Measurements from ENCODE around the gene MAGED2.
"Not testable (repeated sequence)": the region's sequence is repeated elsewhere in the genome, so short reads cannot be mapped to it uniquely, and the experiment has no call there.

MAGED2 gene

GRCh38 chrX:54818221-54818620 lies 10.7 kb downstream of the MAGED2 start:
- DNase-seq (ENCODE audit: low read depth): no peak

- no peak for DNase-seq (ENCODE audit: low read depth)
Measured at GRCh38 chrX:54819201-54819600, 11.7 kb downstream of the MAGED2 start.

- DNase-seq (ENCODE audit: low read depth): no peak
Measured at GRCh38 chrX:54820737-54821136, 13.2 kb downstream of the MAGED2 start.

- no peak for DNase-seq (ENCODE audit: low read depth)
Measured at GRCh38 chrX:54821310-54821709, 13.8 kb downstream of the MAGED2 start.

- DNase-seq (ENCODE audit: low read depth): no peak
Measured at GRCh38 chrX:54824195-54824594, 16.6 kb downstream of the MAGED2 start.

- DNase-seq (ENCODE audit: low read depth): no peak
Measured at GRCh38 chrX:54824722-54825121, 17.2 kb downstream of the MAGED2 start.

- DNase-seq (ENCODE audit: low read depth): no peak
Measured at GRCh38 chrX:54825716-54826438, 18.3 kb downstream of the MAGED2 start.

- DNase-seq (ENCODE audit: low read depth): no peak
Measured at GRCh38 chrX:54826598-54826997, 19.1 kb downstream of the MAGED2 start.

- no peak for DNase-seq (ENCODE audit: low read depth)
Measured at GRCh38 chrX:54838583-54838982, 31.0 kb downstream of the MAGED2 start.

GRCh38 chrX:54841184-54841874 lies 33.8 kb downstream of the MAGED2 start:
- not testable (repeated sequence) for DNase-seq (ENCODE audit: low read depth)

- no peak for DNase-seq (ENCODE audit: low read depth)
Measured at GRCh38 chrX:54842607-54843006, 35.1 kb downstream of the MAGED2 start.

GRCh38 chrX:54843050-54843449 lies 35.5 kb downstream of the MAGED2 start:
- no peak for DNase-seq (ENCODE audit: low read depth)

GRCh38 chrX:54847700-54848099 lies 40.2 kb downstream of the MAGED2 start:
- not testable (repeated sequence) for DNase-seq (ENCODE audit: low read depth)

GRCh38 chrX:54865208-54865607 lies 57.7 kb downstream of the MAGED2 start:
- DNase-seq (ENCODE audit: low read depth): no peak

Data from activated gamma-delta T cell treated with anti-CD3 and anti-CD28 coated beads, Interleukin-2, amount 50 U/mL, for 16 hours (primary cell).